HG03460 (cell line): Measurements from ENCODE around the gene KRTAP10-10.
"Not testable (repeated sequence)": the region's sequence is repeated elsewhere in the genome, so short reads cannot be mapped to it uniquely, and the experiment has no call there.

Source experiments
- ATAC-seq: cut with Tn5 transposase; IDR thresholded peaks from one replicate; pipeline ENCODE4 v1.9.1; 2021; ENCODE audit not compliant: unreplicated experiment

The KRTAP10-10 gene

GRCh38 chr21:44681861-44682579, 44.9 kb downstream of the KRTAP10-10 start, which contains the start of gene KRTAP12-1:
Gene KRTAP12-1 (minus strand): TSS chr21:44682163. CDS start chr21:44682123, 40 bp downstream.
- ATAC-seq, result no peak

GRCh38 chr21:44682580-44683151, 45.5 kb downstream of the KRTAP10-10 start:
- ATAC-seq, result no peak

- no peak for ATAC-seq
Measured at GRCh38 chr21:44684077-44684476, 46.9 kb downstream of the KRTAP10-10 start.

GRCh38 chr21:44684483-44684882, 47.3 kb downstream of the KRTAP10-10 start:
- no peak for ATAC-seq

- not testable (repeated sequence) for ATAC-seq
Measured at GRCh38 chr21:44685050-44685449, 47.9 kb downstream of the KRTAP10-10 start.

GRCh38 chr21:44686000-44686781, 49.0 kb downstream of the KRTAP10-10 start:
- no peak for ATAC-seq

- ATAC-seq, result no peak
Measured at GRCh38 chr21:44686843-44687561, 49.8 kb downstream of the KRTAP10-10 start.

GRCh38 chr21:44687671-44688070, 50.5 kb downstream of the KRTAP10-10 start:
- ATAC-seq, result no peak
